ENCODE results near the gene ZNF638.

The ZNF638 gene

GRCh38 chr2:71380665-71381064 lies 49.1 kb downstream of the ZNF638 start:
- Histone ChIP-seq H3K27ac (no peak overlapping the region), H3K4me3 (ENCODE audit: low read depth in 1 of 2, low read length in 1 of 2) (no peak overlapping the region), H3K9me3 (no peaks in the 10 kb centered on the region), H3K36me3 (peaks cover 42% of the 10 kb centered on the region), H3K27me3 (no peaks in the 10 kb centered on the region), H3K4me1 (ENCODE audit: control insufficient read depth in 1 of 2, insufficient read depth in 1 of 2, low read depth in 1 of 2, low read length in 1 of 2) (no peaks in the 10 kb centered on the region)
- TF ChIP-seq CTCF (IDR thresholded peaks at IDR 0.05), result no peak

- Histone ChIP-seq H3K9me3 (no peaks in the 10 kb centered on the region), H3K27me3 (no peaks in the 10 kb centered on the region), H3K4me1 (ENCODE audit: control insufficient read depth in 1 of 2, insufficient read depth in 1 of 2, low read depth in 1 of 2, low read length in 1 of 2) (no peaks in the 10 kb centered on the region), H3K27ac (no peak overlapping the region), H3K4me3 (ENCODE audit: low read depth in 1 of 2, low read length in 1 of 2) (no peak overlapping the region), H3K36me3 (peaks cover 48% of the 10 kb centered on the region)
- TF ChIP-seq CTCF (IDR thresholded peaks at IDR 0.05), result no peak
These were observed 53.4 kb downstream of the ZNF638 start for GRCh38 chr2:71385012-71385411.

GRCh38 chr2:71388214-71388613 lies 56.6 kb downstream of the ZNF638 start:
- Histone ChIP-seq H3K27ac (no peak overlapping the region), H3K36me3 (peaks cover 40% of the 10 kb centered on the region), H3K27me3 (no peaks in the 10 kb centered on the region), H3K4me1 (ENCODE audit: control insufficient read depth in 1 of 2, insufficient read depth in 1 of 2, low read depth in 1 of 2, low read length in 1 of 2) (no peaks in the 10 kb centered on the region), H3K4me3 (ENCODE audit: low read depth in 1 of 2, low read length in 1 of 2) (no peak overlapping the region), H3K9me3 (no peaks in the 10 kb centered on the region)
- no peak for TF ChIP-seq CTCF (IDR thresholded peaks at IDR 0.05)

- Histone ChIP-seq H3K27me3 (no peaks in the 10 kb centered on the region), H3K9me3 (no peaks in the 10 kb centered on the region), H3K4me1 (ENCODE audit: control insufficient read depth in 1 of 2, insufficient read depth in 1 of 2, low read depth in 1 of 2, low read length in 1 of 2) (no peaks in the 10 kb centered on the region), H3K4me3 (ENCODE audit: low read depth in 1 of 2, low read length in 1 of 2) (no peak overlapping the region), H3K36me3 (peaks cover 54% of the 10 kb centered on the region), H3K27ac (no peak overlapping the region)
- no peak for TF ChIP-seq CTCF (IDR thresholded peaks at IDR 0.05)
These were observed 57.9 kb downstream of the ZNF638 start for GRCh38 chr2:71389384-71390072.

- no peak overlapping the region for H3K27ac ChIP-seq
- H3K9me3 ChIP-seq, result no peaks in the 10 kb centered on the region
- no peaks in the 10 kb centered on the region for H3K27me3 ChIP-seq
- no peak overlapping the region for H3K4me3 ChIP-seq (ENCODE audit: low read depth in 1 of 2, low read length in 1 of 2)
- H3K36me3 ChIP-seq, result peaks cover 78% of the 10 kb centered on the region
- no peak for TF ChIP-seq CTCF (IDR thresholded peaks at IDR 0.05)
- H3K4me1 ChIP-seq (ENCODE audit: control insufficient read depth in 1 of 2, insufficient read depth in 1 of 2, low read depth in 1 of 2, low read length in 1 of 2), result no peaks in the 10 kb centered on the region
These were observed 61.6 kb downstream of the ZNF638 start for GRCh38 chr2:71393216-71393615.
